Hematopoietic multipotent progenitor cell treated with erythropoietin and hydrocortisone succinate and interleukin-3 and kit ligand, for 8 days (in vitro differentiated cells): Measurements from ENCODE around the gene CCDC141.

Experiments
- DNase-seq: peaks from one replicate; pipeline ENCODE4 v3.0.0-alpha.2; 2015

Gene CCDC141

GRCh38 chr2:178976351-178976750 lies 73.6 kb downstream of the CCDC141 start:
- DNase-seq, result no peak

DNA sequence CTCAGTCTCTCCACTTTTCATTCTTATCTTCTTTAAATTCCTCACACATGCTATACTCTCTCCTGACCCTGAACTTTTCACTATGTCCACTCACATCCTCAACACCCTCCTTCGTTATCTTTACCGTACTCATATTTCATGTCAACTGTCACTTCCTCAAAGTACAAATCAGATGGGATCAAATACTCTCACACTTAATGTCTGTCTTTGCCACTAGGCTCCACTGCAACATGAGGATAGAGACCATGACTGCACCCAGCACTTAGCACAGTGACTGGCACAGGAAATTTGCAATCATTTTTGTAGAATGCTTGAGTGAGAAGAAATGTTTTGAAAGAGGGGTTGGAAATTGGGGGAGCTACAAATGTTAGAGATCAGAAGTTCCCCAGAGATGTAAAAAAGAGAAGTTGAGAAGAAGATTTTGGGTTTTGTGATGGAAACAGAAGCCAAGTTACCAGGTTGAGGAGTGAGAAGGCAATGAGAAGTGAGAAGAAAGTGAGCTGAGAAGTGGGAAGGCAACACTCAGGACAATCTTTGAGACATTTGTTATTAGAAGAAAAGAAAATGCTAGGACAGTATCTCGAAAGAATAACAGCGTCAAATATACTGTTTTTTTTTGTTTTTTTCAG lies 87.0 kb downstream of the CCDC141 start:
- DNase-seq, result no peak

- no peak for DNase-seq
Measured at GRCh38 chr2:178962152-178962551, 87.8 kb downstream of the CCDC141 start.

GRCh38 chr2:178954049-178954448 lies 95.9 kb downstream of the CCDC141 start:
- no peak for DNase-seq

- no peak for DNase-seq
Measured at GRCh38 chr2:178951266-178952006, 98.5 kb downstream of the CCDC141 start.

DNA sequence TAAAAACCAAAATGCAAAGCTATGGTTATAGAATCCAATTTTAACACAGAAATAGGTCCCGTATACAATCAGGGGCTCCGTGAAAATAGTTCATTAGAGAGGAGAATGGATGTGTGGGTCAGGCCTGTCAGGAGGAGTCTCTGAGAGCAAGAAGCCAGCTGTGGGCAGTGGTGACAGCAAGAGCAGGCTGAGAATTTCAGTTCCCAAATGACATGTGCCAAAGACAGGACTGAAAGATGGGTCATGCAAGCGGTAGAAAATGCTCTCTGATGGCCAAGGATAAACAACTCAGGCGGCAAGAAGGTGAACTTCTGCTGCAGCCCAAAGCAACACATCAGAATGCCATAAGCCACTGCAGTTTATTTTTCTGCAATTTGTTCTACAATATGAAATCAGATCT lies 100.4 kb downstream of the CCDC141 start:
- DNase-seq, result no peak

GRCh38 chr2:178949151-178949550 lies 100.8 kb downstream of the CCDC141 start:
- DNase-seq, result no peak

DNA sequence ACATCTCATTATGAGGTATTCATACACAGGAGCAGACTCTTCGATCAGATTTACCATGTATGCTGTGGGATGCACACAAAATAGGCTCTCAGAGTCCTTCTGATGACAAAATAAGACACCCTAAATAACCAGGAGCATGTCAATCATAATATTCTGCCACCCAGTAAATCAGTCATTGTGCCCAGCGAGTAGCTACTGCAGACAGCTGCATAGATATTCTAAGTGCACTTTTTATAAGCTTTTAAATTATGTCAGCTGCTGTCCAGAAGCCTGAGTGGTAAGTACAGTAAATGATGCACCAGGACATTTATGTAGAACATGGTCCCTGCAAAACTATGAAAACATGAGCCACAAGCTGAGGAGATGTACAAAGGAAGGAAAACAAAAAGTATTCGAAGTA lies 102.9 kb downstream of the CCDC141 start:
- no peak for DNase-seq

DNA sequence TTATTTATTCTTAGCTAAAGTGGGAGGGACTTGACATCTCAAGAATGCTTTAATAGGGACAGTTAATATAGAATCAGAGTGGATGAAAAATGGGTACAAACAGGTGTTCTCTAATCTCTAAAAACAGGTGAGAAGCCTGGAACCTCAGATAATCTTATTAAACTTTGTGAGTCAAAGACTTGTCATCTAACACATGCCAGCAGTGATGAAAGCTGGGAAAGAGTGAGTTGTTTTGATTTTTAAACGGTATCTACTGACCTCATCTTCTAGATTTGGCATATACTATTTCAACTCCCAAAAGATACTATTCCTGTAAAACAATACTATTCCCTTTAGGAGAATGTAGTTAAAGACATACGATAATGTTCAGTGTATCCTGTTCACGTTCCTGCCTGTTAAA lies 103.4 kb downstream of the CCDC141 start:
- no peak for DNase-seq

DNA sequence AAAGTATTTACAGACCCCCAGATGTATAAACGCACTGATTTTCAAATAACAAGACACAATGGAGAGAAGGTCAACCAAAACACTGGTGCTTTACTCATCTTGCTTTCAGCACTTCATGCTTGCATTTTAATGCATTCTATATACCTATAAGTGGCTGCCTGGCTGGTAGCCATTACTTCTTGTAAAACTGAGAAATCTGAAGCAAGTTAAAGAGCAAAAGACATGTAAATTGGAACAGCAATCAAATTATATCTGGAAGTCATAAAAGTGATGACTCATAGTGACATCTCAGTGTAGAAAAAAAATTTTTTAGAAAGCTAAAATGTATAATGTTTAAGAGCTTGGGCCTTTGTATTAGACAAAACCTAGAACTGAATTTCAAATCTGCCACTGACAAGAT lies 106.2 kb downstream of the CCDC141 start:
- DNase-seq, result no peak

DNA sequence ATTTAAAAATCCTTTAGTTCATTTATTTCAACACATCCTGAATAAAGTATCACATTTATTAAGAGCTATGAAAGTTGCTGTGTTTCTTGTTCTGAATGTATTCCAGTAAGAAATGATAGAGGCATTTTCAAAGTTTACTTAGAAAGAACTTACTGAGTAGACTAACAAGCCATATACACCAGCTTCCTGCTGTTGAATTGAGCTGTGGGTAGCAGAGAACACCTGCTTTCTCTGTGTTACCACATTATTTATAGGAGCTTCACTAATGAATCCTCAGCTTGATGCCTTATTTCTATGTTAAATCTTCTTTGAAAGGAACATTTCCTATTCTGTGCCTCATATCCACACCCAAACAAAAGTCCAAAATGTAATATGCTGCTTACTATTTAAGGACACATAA lies 115.4 kb downstream of the CCDC141 start:
- DNase-seq, result no peak

- DNase-seq, result no peak
Measured at GRCh38 chr2:178933493-178933892, 116.4 kb downstream of the CCDC141 start.

DNA sequence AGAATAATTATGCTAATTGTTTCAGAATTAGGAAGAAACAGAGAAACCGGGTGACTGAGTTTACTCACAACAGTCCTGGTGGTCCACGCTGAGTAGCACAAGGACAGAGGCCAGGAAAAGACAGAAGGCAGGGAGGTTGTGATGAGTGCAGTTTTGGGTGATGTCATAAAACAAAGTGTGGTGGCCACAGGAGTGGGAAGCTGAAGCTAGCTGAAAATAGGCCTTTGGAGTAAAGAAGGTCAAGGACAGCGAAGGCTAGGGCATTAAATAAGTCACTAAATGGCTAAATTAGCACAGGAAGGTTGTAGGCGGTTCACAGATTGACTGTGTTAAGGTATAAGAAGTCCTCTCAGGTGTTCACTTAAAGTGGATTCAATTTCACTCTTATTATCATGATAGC lies 121.9 kb downstream of the CCDC141 start:
- no peak for DNase-seq

GRCh38 chr2:178927173-178927572 lies 122.8 kb downstream of the CCDC141 start:
- DNase-seq, result no peak

- no peak for DNase-seq
Measured at GRCh38 chr2:178924817-178925216, 125.1 kb downstream of the CCDC141 start.

- no peak for DNase-seq
Measured at GRCh38 chr2:178923546-178923945, 126.4 kb downstream of the CCDC141 start.

DNA sequence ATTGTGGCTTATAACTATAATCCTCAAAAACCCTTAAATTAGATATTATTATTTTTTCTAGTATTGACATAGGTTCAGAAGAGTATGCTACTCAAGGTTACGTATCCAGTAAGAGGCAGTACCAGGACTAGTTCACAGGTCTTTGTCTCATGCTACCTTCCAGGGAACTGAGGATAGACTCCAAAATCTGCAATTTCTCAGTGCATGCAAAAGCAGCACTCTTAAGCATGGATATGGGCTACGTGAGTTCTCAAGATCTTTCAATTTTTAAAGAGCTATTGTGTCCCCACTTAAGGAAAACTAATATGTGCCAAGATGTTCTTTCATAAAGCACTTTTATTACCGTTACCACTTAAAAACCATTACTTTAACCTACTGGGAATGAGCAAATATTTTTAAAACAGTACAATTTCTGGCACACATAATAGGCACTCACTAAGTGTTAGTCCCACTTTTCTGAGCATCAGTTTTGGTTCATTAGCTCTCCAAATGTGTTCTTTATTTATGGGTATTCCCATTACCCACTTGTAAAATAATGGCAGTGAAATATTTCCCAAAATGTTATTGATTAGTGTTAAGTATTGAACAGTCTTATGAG lies 128.9 kb downstream of the CCDC141 start:
- no peak for DNase-seq

GRCh38 chr2:178917555-178917954 lies 132.4 kb downstream of the CCDC141 start:
- DNase-seq, result no peak

DNA sequence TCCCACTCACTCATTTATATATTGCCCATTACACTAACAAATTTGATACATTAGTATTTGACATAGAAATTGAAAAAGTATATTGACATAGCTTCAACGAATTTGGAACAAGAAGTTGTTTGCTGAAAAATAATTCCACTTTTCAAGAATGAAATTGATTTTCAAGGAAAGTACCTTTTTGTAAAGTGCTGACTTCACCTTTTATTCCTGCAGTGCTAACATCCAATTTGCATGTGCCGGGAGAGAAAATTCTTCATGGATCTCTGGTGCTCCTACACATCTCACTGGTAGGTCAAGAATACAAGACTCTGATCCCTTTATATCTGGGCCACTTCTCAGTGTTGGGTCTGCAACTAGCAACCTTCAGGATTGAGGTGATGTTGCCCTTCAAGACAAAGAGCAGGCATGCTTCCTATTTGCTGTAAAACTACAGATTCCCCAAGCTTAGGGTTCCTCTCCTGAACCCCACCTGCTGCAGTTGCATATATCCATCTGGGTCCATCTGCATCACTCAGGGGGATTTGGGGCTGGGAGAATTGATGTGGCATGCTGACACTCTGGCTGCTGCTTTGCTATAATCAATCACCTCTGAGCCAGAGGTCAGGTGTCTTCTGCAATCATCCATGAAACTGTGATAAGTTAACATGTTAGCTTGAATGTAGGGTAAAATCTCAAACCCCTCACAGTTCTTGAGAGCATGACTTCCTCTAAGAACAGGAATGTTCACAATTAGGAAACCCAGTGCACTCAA lies 134.3 kb downstream of the CCDC141 start:
- no peak for DNase-seq

DNA sequence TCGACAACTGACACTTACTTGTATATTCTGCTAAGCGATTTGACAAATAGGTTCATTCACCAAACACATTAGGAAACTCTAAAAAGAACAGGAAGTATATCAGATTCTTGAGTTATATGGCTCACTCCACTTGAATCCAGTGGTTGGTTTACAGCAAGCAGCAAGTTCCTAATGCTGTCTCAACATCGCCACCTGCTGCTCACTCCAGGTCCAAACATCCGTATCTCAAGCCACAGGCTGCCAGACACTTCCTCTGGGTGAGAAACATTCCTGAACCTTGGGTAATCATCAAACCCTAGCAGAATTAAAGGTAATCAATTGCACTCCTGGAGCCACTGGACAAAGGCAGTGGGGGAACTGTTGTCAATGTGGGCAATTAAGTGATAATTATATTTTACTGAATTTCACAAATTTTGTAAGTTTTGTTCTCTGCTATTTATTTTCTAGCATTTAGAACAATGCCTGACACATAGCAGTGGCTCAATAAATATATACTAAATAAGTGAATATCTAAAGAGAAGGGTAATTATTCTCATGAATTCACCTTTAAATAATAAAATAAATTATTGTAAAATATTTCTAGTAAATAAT lies 135.6 kb downstream of the CCDC141 start:
- peak; percentile 73 for DNase-seq

GRCh38 chr2:178913049-178913441 lies 136.9 kb downstream of the CCDC141 start:
- DNase-seq, result no peak

DNA sequence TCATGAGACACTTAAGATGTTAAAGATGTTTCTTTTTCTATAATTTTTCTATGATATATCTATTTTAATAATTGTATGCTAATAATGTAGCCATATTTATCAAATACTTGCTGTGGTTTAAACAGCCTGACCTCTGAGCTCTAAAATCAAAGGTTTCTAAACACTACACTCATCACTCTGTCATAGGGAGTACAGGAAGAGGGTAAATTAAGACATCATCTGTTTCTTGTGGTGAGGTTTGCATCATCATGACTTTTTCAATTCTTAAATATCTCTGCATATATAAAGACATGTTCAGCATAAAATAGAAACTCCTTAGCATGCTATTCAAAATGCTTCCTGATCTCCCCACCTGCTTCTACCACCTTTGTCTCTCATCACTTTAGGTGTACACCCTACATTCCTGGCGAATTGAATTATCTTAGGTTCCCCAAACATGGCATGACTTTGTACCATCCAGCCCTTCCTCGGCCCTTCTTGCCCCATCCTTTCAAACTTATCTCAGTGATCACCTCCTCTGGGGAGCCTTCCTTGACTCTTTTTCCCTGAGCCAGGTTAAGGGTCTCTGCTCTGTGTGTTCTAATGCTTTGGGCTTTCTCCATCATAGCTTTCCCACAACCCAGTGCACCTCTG lies 137.4 kb downstream of the CCDC141 start:
- DNase-seq, result no peak

GRCh38 chr2:178911039-178911438 lies 138.9 kb downstream of the CCDC141 start:
- DNase-seq, result no peak
